Adrenal gland (tissue), 12 donors: ENCODE measurements around the gene FBXO36. TPM values are rescaled to one million over a fixed set of nuclear protein-coding genes. Genes with fewer than 3 reads are reported as not detected.

Experiments
- DNase-seq, 7 donors: peaks; one replicate each; pipeline ENCODE4 v3.0.0-alpha.2; 2019 to 2020
- H3K27ac ChIP-seq, 5 donors: fragments of 200-600 bp; sonication (generic) in 4 of 5; 1 replicate in 3 of 5; 2 replicates in 2 of 5; pipeline versions ENCODE4 v1.5.1 to v1.8.0; 2016 to 2020; ENCODE audit warnings: mild to moderate bottlenecking in 1 of 5
- H3K27me3 ChIP-seq: fragments of 200-600 bp; 2 replicates; pipeline ENCODE4 v1.8.0; 2021
- H3K36me3 ChIP-seq, 2 donors: fragments of 200-600 bp; replicated peaks in 1 of 2; 1 replicate in 1 of 2; 2 replicates in 1 of 2; pipeline versions ENCODE4 v1.5.1 to v1.8.0; 2018 to 2022
- H3K4me1 ChIP-seq, 2 donors: fragments of 200-600 bp; replicated peaks in 1 of 2; 1 replicate in 1 of 2; 2 replicates in 1 of 2; pipeline versions ENCODE4 v1.5.1 to v1.8.0; 2018 to 2021
- H3K4me3 ChIP-seq, 4 donors: fragments of 200-600 bp; sonication (generic) in 3 of 4; one replicate each; pipeline ENCODE4 v1.5.1; 2016 to 2018
- H3K9me3 ChIP-seq, 3 donors: fragments of 200-600 bp; sonication (generic) in 1 of 3; replicated peaks in 1 of 3; 1 replicate in 2 of 3; 2 replicates in 1 of 3; pipeline versions ENCODE4 v1.5.1 to v1.8.0; 2016 to 2021
- POLR2A ChIP-seq, 2 donors: fragments of 450-650 bp; IDR thresholded peaks; one replicate each; pipeline ENCODE4 v1.6.1; 2017; ENCODE audit warnings: antibody characterized with exemption in 2 of 2, mild to moderate bottlenecking in 2 of 2, moderate library complexity in 1 of 2
- WGBS, 4 donors: extraction: QIAGEN DNeasy Blood & Tissue Kit in 2 of 4; methylation state at CpG; one replicate each; pipeline versions ENCODE4 v1.1.5 to v1.1.7; 2013 to 2017; 5-methylcytosine and 5-hydroxymethylcytosine counted together
- intact Hi-C, 2 donors: fragments of 100-400 bp; cut with DNase I; formaldehyde crosslinking; loops; one replicate each; pipeline versions ENCODE4 v1.14.1 to v1.15.0; 2022 to 2023
- polyA plus RNA-seq, 3 donors: library from polyadenylated mRNA; stranded (reverse); fragments of 200-250 nt in 2 of 3; fragments of 350-450 nt in 1 of 3; fragmentation: Illumina TruSeq in 1 of 3; extraction: RNeasy Lipid Tissue Mini Kit (QIAGEN cat#74804) in 1 of 3; gene quantifications; one replicate each; pipeline ENCODE4 v1.2.3, GENCODE V29; 2013 to 2014
- total RNA-seq, 9 donors: library from RNA; depleted of rRNA in 4 of 9; stranded (reverse); fragments of >200 nt in 4 of 9; fragments of 120-200 nt in 1 of 9; fragmentation: NEBNext Ultra II Directional in 1 of 9; extraction: Animal tissue kit (Norgen Biotek cat#: 25700) in 1 of 9; gene quantifications; one replicate each; pipeline versions ENCODE4 v1.1.0 to v1.2.4, GENCODE V29; 2013 to 2023
- TF ChIP-seq, protein P1 (sequence below), 6 experiments: fragments of 450-650 bp in 4 of 6; fragments of 200-600 bp in 2 of 6; sonication (generic) in 1 of 6; IDR thresholded peaks; 1 replicate in 5 of 6; 2 replicates in 1 of 6; pipeline versions ENCODE4 v1.5.1 to v1.8.0; 2016 to 2021; ENCODE audit warnings: antibody characterized with exemption in 6 of 6, mild to moderate bottlenecking in 2 of 6, moderate library complexity in 1 of 6
- donor health status: healthy with polysubstance abuse.
- donor health status: Bipolar disorder and iron deficiency.
- donor health status: DM: yes; HTN: yes; CAD: no.
- donor health status: DM: no; HTN: no; CAD: no.
- donor health status: DM: no; HTN: no; CAD: no.
- donor health status: DM: yes; HTN: yes; CAD: no.

Gene FBXO36
- total and polyA plus RNA-seq, 12 donors, result 1.9 to 9.5 (median 6.4) TPM

DNA sequence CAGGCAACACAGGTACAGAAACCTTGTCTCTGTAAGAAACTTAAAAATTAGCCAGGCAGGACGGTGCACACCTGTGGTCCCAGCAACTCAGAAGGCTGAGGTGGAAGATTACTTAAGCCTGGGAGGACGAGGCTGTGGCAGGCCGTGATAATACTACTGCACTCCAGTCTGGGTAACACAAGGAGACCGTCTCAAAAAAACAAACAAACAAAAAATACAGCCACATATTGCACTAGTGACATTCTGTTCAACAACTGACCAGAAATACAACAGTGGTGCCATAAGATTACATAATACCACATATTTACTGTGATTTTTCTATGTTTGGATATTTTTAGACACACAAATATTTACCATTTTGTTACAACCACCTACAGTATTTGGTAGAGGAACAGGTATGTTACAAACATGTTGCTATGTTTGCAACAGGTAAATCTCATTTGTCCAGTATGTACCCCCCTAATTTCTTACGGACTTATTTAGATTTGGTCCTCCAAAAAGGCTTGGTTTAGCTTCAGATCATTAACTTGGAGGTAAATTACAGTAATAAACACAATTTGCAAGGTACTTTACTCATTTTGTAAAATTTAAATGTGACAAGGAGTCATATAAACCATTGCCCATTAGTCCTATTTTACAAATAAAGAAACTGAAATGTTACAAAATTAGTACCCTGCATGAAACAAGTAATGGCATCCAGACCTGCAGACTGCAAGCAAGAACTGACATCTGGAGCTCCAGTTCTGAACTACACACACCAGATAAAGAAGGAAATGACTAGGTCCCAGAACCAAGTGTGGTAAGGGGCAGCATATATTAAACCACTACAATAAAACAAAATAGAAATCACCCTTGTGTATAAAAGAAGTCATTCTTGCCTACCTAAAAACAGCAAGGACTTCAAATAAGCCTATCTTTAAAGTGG, 37.3 kb upstream of the FBXO36 start:
- Histone ChIP-seq H3K9me3 (no peaks in the 10 kb centered on the region), H3K36me3 (peaks cover 0 to 7% of the 10 kb centered on the region in 2 donors), H3K4me1 (peaks cover 4 to 11% of the 10 kb centered on the region in 2 donors), H3K4me3 (no peak overlapping the region), H3K27me3 (no peaks in the 10 kb centered on the region), H3K27ac (no peak overlapping the region)
- no peak for TF ChIP-seq POLR2A (IDR thresholded peaks at IDR 0.05)
- TF ChIP-seq, protein P1, sequence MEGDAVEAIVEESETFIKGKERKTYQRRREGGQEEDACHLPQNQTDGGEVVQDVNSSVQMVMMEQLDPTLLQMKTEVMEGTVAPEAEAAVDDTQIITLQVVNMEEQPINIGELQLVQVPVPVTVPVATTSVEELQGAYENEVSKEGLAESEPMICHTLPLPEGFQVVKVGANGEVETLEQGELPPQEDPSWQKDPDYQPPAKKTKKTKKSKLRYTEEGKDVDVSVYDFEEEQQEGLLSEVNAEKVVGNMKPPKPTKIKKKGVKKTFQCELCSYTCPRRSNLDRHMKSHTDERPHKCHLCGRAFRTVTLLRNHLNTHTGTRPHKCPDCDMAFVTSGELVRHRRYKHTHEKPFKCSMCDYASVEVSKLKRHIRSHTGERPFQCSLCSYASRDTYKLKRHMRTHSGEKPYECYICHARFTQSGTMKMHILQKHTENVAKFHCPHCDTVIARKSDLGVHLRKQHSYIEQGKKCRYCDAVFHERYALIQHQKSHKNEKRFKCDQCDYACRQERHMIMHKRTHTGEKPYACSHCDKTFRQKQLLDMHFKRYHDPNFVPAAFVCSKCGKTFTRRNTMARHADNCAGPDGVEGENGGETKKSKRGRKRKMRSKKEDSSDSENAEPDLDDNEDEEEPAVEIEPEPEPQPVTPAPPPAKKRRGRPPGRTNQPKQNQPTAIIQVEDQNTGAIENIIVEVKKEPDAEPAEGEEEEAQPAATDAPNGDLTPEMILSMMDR (IDR thresholded peaks at IDR 0.05), result no peak
- no peak for DNase-seq
- 82 to 91% (median 87%) methylated on average over 5 of the region's 5 CpGs for WGBS, 4 donors
- intact Hi-C loops, result no loop called here

DNA sequence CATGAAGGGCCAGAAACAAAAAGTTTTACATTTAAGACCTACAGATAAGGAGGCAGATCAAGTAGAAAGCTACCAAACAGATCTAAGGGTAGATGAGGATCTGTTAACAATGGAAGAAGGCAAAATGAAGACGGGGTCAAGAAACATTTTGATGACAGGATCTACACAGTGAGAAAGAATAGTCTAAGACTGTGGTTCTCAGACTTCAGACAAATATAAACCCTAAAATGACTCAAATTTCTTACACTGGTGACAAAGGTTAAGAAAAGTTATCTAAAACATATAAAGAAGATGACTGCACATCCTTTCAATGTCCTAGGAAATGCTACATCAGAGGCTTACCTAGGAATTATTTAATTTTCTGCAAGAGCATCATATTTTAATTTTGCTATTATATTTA, 34.9 kb upstream of the FBXO36 start:
- 88 to 97% (median 91%) methylated on average over 1 of the region's 1 CpG for WGBS, 4 donors
- Histone ChIP-seq H3K4me1 (peaks cover 0 to 11% of the 10 kb centered on the region in 2 donors), H3K27ac (no peak overlapping the region), H3K36me3 (no peaks in the 10 kb centered on the region), H3K4me3 (no peak overlapping the region), H3K9me3 (no peaks in the 10 kb centered on the region), H3K27me3 (no peaks in the 10 kb centered on the region)
- no peak for TF ChIP-seq POLR2A (IDR thresholded peaks at IDR 0.05)
- TF ChIP-seq, protein P1 (IDR thresholded peaks at IDR 0.05), result no peak
- intact Hi-C loops, result no loop called here
- no peak for DNase-seq

DNA sequence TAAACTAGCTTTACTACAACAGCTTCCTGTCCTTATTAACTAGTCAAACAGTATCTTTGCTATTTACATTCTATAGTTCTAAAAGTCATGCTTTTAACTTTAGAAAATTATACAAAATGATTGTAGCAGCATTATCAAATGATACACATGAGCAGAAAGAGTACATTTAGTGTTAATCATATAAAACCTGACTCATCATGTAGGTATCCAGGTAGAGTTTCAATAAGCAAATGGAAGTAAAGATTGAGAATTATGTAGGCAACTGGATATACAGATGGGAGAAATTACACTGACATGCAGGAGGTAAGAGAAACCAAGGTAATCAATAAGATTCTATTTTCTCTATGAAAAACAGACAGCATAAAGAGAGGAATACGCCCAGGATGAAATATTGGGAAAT, 34.3 kb upstream of the FBXO36 start:
- Histone ChIP-seq H3K27me3 (no peaks in the 10 kb centered on the region), H3K27ac (no peak overlapping the region), H3K36me3 (no peaks in the 10 kb centered on the region), H3K9me3 (no peaks in the 10 kb centered on the region), H3K4me3 (no peak overlapping the region), H3K4me1 (peaks cover 0 to 11% of the 10 kb centered on the region in 2 donors)
- intact Hi-C loops, result no loop called here
- TF ChIP-seq, protein P1 (IDR thresholded peaks at IDR 0.05), result no peak
- no peak for TF ChIP-seq POLR2A (IDR thresholded peaks at IDR 0.05)
- 97 to 100% (median 100%) methylated on average over 1 of the region's 1 CpG for WGBS, 4 donors
- DNase-seq, result no peak

DNA sequence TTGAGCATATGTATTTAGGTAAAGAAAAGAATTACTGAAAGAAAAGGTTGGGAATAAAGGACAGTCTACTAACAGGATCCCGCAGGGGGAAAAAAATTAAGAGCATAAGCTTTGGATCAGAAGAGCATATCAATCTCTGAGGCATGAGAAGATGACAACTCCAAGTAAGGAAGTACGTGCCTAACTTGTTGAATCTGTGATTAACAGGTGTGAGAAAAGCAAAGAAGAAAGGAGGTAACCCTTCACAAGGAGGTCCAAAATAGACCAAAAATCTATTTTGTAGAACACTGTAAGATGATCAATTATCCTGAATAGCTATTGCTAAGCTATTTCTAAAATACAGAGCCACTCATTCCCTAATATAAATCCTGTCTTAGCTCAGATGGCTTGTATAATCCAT, 33.3 kb upstream of the FBXO36 start:
- Histone ChIP-seq H3K4me1 (peaks cover 0 to 11% of the 10 kb centered on the region in 2 donors), H3K36me3 (no peaks in the 10 kb centered on the region), H3K9me3 (no peaks in the 10 kb centered on the region), H3K27ac (no peak overlapping the region), H3K27me3 (no peaks in the 10 kb centered on the region), H3K4me3 (no peak overlapping the region)
- intact Hi-C loops, result no loop called here
- DNase-seq, result no peak
- 87 to 97% (median 90%) methylated on average over 2 of the region's 2 CpGs for WGBS, 4 donors
- TF ChIP-seq, protein P1 (IDR thresholded peaks at IDR 0.05), result no peak
- no peak for TF ChIP-seq POLR2A (IDR thresholded peaks at IDR 0.05)
